ENCODE measurements around the gene LIN52. TPM values are rescaled to one million over a fixed set of nuclear protein-coding genes. Genes with fewer than 3 reads are reported as not detected.

Gene LIN52
- total RNA-seq, 3 donors from 2014 or later, result 11.1 to 13.0 (median 11.4) TPM

DNA sequence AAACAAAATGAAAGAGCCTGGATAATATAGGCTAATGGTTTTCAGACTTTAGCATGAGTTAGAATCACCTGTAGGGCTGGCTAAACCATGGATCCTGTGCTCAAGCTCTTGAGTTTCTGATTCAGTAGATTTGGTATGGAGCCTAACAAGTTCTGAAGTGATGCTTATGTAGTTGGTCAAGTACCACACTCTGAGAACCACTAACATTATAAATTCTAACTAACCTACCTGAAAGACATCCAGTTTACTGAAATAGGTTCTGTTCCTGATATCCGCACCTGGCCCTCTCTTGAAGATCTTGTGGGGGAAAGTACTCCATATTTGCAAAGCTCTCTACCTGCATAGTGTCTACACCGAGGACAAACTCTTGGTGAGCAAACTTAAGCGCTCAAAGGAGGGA lies 95.1 kb downstream of the LIN52 start:
- no peak overlapping the region for H3K4me3 ChIP-seq
- no peak for TF ChIP-seq POLR2A (IDR thresholded peaks at IDR 0.05)
- H3K9me3 ChIP-seq, result no peaks in the 10 kb centered on the region
- H3K4me1 ChIP-seq, result no peaks in the 10 kb centered on the region
- no peaks in the 10 kb centered on the region for H3K36me3 ChIP-seq
- intact Hi-C loops (cut with DNase I; ENCODE audit: low total_unique reads), result loop anchor here (5.0 kb wide), 1 partner anchor 412 kb away; no protein-coding TSS in a partner anchor
- H3K27ac ChIP-seq, result no peak overlapping the region
- H3K27me3 ChIP-seq, result no peaks in the 10 kb centered on the region
- no peak for DNase-seq (ENCODE audit: low spot score in 2 of 2)

DNA sequence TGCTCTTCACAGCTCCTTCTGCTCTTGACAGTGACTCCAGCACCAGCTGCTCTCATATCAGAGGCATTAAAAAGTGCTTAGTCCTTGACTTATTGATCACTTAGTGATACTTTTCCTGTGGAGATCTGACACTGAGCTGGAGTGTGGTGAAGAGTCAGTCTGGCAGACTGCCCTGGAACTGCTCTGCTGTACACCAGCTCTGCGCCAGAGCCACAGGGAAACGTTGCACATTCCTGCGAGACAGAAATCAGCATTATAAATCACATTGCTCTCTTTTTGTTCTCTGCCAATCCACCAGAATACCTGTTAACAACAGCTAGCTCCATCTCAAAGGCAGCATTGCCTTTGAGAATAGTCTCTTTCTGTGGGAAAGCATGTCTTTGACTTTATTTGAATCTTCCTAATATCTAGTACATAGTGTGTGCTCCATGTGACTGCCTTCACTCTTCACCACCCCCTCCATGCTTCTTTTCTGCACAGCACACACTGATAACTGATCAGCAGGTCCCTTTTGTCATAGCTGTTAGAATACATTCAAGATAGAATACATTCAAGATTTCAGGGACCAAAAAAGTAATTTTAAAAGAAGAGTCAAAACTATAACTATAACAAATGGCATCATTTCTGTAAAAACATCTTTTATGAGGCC lies 106.3 kb downstream of the LIN52 start:
- Histone ChIP-seq H3K4me3 (no peak overlapping the region), H3K36me3 (no peaks in the 10 kb centered on the region), H3K4me1 (no peaks in the 10 kb centered on the region), H3K9me3 (no peaks in the 10 kb centered on the region), H3K27ac (no peak overlapping the region), H3K27me3 (no peaks in the 10 kb centered on the region)
- TF ChIP-seq, protein P1, sequence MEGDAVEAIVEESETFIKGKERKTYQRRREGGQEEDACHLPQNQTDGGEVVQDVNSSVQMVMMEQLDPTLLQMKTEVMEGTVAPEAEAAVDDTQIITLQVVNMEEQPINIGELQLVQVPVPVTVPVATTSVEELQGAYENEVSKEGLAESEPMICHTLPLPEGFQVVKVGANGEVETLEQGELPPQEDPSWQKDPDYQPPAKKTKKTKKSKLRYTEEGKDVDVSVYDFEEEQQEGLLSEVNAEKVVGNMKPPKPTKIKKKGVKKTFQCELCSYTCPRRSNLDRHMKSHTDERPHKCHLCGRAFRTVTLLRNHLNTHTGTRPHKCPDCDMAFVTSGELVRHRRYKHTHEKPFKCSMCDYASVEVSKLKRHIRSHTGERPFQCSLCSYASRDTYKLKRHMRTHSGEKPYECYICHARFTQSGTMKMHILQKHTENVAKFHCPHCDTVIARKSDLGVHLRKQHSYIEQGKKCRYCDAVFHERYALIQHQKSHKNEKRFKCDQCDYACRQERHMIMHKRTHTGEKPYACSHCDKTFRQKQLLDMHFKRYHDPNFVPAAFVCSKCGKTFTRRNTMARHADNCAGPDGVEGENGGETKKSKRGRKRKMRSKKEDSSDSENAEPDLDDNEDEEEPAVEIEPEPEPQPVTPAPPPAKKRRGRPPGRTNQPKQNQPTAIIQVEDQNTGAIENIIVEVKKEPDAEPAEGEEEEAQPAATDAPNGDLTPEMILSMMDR (IDR thresholded peaks at IDR 0.05), result no peak
- no peak for TF ChIP-seq POLR2AphosphoS5 (IDR thresholded peaks at IDR 0.05)
- no peak for DNase-seq (ENCODE audit: low spot score in 2 of 2)
- intact Hi-C loops (cut with DNase I; ENCODE audit: low total_unique reads), result no loop called here

DNA sequence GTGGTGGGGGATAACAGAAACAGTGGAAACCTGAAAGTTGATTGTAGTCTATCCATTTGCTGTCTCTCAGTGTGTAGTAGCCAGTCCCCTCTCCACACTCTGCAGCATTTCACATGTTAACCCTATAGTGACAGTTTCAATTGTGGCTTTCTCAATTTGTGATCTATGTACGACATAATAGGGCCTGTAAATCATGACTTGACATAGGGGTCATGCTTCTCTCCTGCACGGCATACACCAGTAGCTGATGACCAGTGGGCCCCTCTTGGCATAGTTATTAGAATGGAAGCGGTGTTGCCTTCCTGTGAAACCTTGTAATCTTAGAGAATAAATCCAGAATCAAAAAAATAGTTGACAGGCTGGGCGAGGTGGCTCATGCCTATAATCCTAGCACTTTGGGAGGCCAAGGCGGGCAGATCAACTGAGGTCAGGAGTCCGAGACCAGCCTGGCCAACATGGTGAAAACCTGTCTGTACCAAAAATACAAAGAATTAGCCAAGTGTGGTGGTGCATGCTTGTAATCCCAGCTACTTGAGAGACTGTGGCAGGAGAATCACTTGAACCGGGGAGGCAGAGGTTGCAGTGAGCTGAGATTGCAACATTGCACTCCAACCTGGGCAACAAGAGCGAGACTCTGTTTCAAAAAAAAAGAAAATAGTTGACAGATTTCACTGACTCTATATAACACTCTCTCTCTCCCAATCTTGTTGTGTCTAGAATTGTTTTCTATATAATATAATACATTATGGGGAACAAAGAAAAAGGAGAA lies 109.9 kb downstream of the LIN52 start:
- no peak for TF ChIP-seq POLR2A (IDR thresholded peaks at IDR 0.05)
- TF ChIP-seq, protein P1 (IDR thresholded peaks at IDR 0.05), result no peak
- TF ChIP-seq POLR2AphosphoS5 (IDR thresholded peaks at IDR 0.05), result no peak
- DNase-seq (ENCODE audit: low spot score in 2 of 2), result no peak
- intact Hi-C loops (cut with DNase I; ENCODE audit: low total_unique reads), result no loop called here
- no peaks in the 10 kb centered on the region for H3K27me3 ChIP-seq
- no peaks in the 10 kb centered on the region for H3K4me1 ChIP-seq
- no peak overlapping the region for H3K27ac ChIP-seq
- H3K36me3 ChIP-seq, result no peaks in the 10 kb centered on the region
- no peak overlapping the region for H3K4me3 ChIP-seq
- H3K9me3 ChIP-seq, result no peaks in the 10 kb centered on the region

DNA sequence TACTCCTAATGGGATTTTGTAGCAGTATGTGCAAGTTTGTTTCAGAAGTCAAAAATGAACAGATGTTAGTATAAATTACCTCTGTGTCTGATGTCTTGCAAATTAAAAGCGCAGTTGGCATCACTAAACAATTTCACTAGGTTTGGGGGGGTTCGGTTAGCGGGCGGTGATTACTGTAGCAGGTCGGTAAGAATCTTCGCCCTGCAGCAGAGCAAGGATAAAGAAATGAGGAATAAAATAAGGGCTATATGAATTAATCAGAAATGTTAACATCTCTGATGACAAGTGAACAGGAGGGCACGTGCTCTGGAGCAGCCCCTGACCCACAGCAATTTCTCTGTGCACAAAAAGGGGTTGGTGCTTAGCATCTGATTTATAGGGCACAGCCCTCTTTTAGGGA lies 110.9 kb downstream of the LIN52 start:
- H3K4me3 ChIP-seq, result no peak overlapping the region
- intact Hi-C loops (cut with DNase I; ENCODE audit: low total_unique reads), result no loop called here

DNA sequence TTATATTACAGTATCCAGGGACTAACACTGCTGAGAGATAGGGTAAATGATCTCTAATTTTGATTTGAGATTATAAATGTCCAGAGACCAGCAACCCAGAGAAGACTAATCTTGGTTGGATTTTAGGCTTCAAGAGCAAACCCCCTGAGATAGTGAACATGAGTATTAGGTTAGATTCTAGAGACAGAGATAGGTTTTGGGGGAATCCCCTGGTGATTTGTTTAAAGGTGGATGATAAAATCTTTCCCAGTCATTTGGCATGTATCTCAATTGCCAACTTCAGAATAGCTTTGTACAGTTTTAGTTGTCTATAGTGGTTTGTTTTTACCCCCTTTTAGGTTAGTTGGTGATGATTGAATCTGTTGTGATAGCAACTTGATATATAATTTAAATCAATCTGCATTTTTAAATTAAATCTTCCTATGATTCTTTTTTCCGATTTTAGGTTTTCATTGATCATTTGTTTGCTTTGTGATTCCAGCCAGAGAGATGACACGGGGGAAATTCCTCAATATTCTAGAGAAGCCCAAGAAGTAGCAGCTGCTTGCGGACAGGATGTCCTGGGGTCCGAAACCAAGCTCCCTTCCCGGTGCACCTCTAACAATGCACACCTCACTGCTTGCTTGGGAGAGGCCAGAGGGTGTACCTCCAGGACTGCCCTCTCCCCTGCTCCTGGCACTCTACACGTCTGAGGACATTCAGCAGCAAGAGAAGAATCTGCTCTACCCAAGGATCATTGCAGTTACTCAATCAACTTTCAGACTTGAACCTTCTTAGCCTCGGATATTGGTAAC lies 113.9 kb downstream of the LIN52 start:
- intact Hi-C loops (cut with DNase I; ENCODE audit: low total_unique reads), result no loop called here
- Histone ChIP-seq H3K4me3 (no peak overlapping the region), H3K9me3 (no peaks in the 10 kb centered on the region), H3K36me3 (no peaks in the 10 kb centered on the region), H3K27me3 (no peaks in the 10 kb centered on the region), H3K27ac (no peak overlapping the region), H3K4me1 (no peaks in the 10 kb centered on the region)
- no peak for DNase-seq (ENCODE audit: low spot score in 2 of 2)
- TF ChIP-seq POLR2A (IDR thresholded peaks at IDR 0.05) (no peak), POLR2AphosphoS5 (IDR thresholded peaks at IDR 0.05) (no peak)
- TF ChIP-seq, protein P1 (IDR thresholded peaks at IDR 0.05), result no peak

More for the DNA sequence above, 110.9 kb downstream of the LIN52 start:
- no peak for TF ChIP-seq POLR2A (IDR thresholded peaks at IDR 0.05)
- TF ChIP-seq POLR2AphosphoS5 (IDR thresholded peaks at IDR 0.05), result no peak
- TF ChIP-seq, protein P1 (IDR thresholded peaks at IDR 0.05), result no peak
- DNase-seq (ENCODE audit: low spot score in 2 of 2), result no peak
- Histone ChIP-seq H3K36me3 (no peaks in the 10 kb centered on the region), H3K27ac (no peak overlapping the region), H3K4me1 (no peaks in the 10 kb centered on the region), H3K27me3 (no peaks in the 10 kb centered on the region), H3K9me3 (no peaks in the 10 kb centered on the region)

Measured in breast epithelium (tissue), 4 donors.